ENCODE results near the gene DCUN1D4.

- TF ChIP-seq CTCF (IDR thresholded peaks at IDR 0.05) = no peak
- TF ChIP-seq POLR2AphosphoS5 (IDR thresholded peaks at IDR 0.05) = no peak
These were observed 122.9 kb downstream of the DCUN1D4 start for GRCh38 chr4:51965862-51966261.
